ENCODE measurements around the gene ATP1B1.

DNA sequence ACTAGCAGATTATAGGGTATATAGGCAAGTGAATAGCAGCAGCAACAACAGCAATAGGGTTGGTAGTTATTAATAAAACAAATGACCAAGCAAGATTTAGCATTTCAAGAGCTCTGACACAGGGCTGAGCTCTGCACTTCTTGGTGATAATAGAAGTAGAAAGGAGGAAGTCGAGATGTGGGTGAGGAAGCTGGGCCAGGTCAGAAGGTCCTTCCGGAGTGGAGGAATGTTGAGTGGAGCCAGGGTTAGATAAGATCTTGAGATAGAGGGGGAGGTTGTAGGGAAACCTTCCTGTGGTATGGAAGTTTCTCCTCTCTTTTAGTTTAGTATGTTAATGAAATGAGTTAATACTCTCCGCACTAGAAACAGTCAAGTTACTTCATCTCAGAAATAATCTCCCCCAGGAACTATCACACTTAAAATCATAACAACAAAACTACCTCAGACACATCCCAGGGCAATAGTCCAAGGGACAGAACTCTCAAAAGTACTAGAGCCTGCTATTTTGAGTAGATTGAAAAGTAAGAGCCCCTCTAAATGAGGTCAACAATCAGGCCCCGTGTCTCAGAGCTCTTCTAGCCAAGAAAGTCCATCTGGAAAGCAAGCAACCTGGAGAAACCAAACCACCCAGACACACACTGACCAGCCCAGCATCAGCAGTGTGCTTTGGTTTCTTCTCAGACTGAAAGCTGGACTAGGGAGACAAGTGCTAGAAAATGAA, 45.4 kb upstream of the ATP1B1 start:
- TF ChIP-seq ZNF155 (tag by site-specific recombination; IDR thresholded peaks at IDR 0.05) (no peak), ZNF610 (tag by site-specific recombination; IDR thresholded peaks at IDR 0.05; ENCODE audit: borderline replicate concordance) (no peak), ZNF521 (tag by site-specific recombination; IDR thresholded peaks at IDR 0.05) (no peak), YY1 (tag by site-specific recombination; IDR thresholded peaks at IDR 0.05) (no peak), ZNF350 (tag by site-specific recombination; IDR thresholded peaks at IDR 0.05) (no peak), ZBTB26 (tag by site-specific recombination; optimal IDR thresholded peaks at IDR 0.05) (no peak)
- TF ChIP-seq, protein P1, sequence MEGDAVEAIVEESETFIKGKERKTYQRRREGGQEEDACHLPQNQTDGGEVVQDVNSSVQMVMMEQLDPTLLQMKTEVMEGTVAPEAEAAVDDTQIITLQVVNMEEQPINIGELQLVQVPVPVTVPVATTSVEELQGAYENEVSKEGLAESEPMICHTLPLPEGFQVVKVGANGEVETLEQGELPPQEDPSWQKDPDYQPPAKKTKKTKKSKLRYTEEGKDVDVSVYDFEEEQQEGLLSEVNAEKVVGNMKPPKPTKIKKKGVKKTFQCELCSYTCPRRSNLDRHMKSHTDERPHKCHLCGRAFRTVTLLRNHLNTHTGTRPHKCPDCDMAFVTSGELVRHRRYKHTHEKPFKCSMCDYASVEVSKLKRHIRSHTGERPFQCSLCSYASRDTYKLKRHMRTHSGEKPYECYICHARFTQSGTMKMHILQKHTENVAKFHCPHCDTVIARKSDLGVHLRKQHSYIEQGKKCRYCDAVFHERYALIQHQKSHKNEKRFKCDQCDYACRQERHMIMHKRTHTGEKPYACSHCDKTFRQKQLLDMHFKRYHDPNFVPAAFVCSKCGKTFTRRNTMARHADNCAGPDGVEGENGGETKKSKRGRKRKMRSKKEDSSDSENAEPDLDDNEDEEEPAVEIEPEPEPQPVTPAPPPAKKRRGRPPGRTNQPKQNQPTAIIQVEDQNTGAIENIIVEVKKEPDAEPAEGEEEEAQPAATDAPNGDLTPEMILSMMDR (tag by site-specific recombination; IDR thresholded peaks at IDR 0.05) = no peak
